ENCODE results near the gene PIK3CD.

The PIK3CD gene

DNA sequence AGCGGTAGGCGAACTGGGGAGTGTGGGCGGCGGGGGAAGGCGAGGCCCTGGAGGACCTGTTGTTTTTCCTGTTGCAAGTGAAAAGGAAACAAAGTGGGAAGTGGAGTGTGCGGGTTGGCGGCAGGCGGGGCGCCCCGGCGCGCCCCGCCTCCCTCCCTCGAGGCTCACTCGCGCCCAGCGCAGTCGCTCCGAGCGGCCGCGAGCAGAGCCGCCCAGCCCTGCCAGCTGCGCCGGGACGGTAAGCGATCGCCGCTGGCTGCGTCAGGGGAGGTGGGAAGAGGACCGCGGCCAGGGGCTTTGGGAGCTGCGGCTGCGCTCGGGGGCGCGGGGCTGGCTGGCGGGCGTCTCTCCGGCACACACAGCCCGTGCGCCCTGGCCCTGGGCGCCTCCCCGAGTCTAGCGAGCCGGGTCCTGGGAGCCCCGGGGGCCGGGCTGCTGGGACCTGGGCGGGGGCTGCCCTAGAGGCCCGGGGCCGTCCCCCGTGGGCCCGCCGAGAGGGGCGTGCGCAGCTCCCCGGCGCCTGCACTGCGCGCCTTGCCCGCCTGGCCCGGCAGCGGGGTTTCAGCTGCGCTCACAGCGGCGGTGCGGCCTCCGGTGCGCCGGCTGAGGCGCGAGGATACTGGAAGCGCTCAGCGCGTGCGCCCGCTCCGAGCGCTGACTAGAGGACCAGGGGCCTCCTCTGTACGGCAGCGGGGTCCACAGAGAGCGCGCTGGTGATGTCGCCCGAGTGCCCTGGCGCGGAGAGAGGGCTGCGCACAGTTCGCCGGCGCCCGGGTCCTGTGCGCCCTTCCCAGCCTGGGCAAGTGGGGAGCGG, at the start of gene PIK3CD:
TSS of gene PIK3CD (plus strand) at position 167 of the 814 bp plus-strand sequence. CDS start 58,725 bp downstream, outside the sequence.
- H3K4me3 ChIP-seq (ENCODE audit: low read depth, low read length) = peak within 1 kb of the TSS; percentile 48

DNA sequence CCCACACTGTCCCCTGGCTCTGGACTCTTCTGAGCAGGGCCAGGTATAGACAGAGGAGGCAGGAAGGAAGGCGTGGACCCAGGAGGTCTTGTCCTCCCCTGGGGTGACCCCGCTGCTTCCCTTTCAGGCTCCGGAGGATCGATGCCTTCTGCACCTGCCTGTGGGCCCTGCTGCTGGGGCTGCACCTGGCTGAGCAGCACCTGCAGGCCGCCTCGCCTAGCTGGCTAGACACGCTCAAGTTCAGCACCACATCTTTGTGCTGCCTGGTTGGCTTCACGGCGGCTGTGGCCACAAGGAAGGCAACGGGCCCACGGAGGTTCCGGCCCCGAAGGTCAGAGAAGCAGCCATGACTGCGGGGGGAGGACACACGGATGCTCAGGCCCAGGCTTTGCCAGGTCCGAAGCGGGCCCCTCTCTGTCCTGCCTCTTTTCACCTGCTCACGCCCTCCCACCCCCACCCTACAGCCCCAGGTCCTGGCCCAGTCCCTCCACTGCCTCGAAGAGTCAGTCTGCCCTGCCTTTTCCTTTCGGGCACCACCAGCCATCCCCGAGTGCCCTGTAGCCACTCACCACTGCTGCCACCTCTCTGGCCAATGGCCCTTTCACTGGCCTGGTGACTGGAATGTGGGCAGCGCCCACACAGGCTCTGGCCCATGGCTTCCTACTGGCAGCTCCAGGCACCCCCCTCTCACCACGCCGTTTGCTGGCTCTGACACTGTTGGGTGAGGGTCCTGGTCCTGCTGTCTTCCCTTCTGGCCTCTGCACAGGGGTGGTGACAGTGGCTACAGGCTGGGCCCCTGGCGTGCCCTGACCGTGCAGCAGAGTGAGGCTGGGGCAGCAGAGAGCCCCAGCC, 49.4 kb upstream of the PIK3CD start:
- H3K4me3 ChIP-seq (ENCODE audit: low read depth, low read length) = no peak overlapping the region

DNA sequence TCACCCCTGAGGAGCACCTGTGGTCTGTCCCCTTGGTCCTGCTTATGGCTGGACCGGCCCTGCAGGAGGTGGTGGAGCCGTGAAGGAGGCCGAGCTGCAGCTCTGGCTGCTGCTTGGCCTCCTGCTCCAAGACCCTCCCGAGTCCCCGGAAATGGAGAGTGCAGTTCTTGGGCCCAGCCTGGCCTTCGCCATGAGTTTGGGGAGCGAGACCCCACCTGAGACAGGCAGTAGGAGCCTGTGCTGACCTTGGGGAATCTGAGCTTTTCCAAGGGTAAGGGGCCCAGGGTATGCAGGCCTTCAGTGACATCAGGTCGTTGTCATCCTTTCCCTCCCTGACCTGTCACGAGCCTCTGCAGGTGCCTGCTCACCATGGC, 48.8 kb upstream of the PIK3CD start:
- H3K4me3 ChIP-seq (ENCODE audit: low read depth, low read length) = no peak overlapping the region

DNA sequence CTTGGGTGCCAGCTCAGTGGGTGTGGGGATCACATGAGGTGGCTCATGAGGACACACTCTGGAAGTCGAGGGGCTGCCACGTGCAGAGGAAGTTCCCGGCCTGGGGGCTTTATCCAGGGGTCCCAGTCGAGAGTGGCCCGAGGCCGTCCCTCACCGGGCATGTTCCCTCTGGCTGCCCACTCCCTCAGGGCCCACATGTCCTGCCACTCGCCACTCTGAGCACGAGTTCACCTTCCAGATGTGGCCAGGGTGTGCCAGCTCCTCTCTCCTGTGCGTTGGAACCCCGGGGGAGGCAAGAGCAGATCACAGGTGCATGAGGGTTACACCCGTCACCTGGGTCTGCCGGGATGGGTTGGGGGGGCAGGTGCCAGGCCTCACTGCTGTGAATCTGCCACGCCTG, 48.2 kb upstream of the PIK3CD start:
- no peak overlapping the region for H3K4me3 ChIP-seq (ENCODE audit: low read depth, low read length)

DNA sequence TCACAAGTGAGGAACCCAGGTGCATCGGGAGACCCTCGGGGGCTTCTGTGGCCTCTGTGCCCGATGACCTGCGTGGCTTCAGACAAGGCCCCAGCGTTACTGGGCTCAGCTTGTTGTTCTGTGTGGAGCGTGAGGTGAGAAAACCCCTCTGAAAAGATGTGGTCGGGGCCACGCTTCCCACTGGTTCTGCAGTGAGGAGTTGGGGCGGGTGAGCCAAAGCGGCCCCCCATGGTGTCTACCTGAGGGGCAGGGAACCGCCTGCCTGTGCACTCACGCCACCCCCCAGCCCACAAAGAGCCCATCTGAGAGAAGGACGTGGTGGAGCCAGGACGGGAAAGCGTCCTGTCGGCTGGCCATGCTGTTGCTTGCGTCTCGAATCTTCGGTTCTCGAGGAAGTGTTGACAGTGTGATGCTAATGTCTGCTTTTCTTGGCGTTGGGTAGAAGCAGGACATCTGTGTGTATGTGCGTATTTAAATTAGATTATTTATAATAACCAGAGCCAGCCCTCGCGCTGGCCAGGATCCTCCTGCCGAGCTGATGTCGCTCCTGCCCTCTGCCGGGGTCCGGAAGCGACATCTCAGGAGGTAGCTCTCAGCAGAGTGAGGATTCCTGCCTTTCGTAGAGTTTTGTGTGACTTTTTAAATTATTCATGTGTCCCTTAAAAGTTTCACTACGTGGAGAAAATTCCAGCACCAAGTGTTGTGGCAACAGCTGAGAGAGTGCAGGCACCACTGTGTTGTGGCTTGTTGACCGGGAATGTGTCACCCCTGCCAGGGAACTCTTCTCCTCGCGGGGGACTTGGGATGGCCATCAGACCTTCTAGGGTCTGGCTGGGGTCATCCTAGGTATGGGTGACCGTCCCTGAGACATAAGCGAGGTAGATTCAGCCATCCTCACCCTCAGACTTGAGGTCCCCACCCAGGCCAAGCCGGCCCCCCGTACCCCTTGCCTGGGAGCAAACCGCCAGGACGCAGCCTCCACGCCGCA, 47.5 kb upstream of the PIK3CD start:
- no peak overlapping the region for H3K4me3 ChIP-seq (ENCODE audit: low read depth, low read length)

DNA sequence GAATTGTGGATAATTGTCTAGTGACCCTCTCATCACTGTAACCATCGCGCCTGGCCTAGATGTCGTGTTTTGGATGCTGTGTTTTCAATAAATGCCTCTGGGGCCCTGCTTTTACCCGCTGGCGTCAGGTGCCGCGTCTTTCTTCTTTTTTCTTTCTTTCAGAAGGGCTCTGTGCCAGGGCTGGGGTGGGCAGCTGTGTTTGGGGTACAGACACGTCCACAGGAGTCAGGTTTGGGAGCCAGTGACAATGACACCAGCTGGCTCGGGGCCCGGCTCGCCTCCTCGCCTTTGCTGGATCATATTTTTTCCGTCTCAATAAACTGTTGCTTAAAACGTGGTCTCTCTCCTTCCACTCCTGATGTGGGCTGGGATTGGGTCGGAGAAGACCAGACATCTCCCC, 46.7 kb upstream of the PIK3CD start:
- H3K4me3 ChIP-seq (ENCODE audit: low read depth, low read length) = no peak overlapping the region

DNA sequence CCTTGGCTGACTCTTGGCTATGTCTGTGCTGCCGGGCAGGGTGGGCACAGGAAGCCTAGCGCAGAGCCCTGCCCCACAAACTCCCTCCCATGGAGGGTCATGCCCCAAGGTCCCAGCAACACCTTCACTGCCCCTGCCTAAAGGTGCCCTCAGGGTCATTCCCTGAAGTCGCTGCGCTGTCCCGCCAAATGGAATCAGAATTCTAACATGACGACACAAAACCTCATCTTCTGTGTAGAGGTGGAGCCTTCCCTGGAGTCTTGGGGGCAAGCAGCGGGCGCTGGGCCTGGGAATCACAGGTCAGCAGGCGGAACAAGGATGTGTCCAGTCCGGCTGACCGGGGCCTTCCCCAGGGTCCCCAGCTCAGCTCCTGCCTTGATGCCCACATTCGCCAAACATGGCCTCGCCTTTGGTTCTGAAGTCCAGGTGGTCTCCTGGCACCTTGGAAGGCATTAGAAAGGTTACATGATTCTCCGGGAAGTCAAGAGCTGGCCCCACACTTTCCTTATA, 45.5 kb upstream of the PIK3CD start:
- H3K4me3 ChIP-seq (ENCODE audit: low read depth, low read length) = no peak overlapping the region

DNA sequence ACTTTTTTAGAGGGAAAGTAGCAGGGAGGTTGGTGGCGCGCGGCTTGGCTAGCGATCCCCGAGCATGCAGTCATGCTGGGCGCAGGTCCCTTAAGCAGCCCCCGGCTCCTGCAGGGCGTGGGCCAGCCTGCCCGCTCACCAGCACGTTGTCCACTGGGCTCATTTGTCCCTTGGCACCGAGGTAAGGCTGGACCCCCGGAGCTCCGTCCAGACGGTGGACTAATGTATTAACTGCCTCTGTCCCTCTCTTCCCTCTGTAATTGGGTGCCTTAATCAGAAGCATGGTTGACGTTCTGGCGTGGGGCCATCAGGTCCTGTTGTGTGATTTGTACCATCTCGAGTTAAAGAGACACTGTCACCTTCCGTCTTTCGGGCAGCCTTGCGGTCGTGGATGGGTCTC, 45.1 kb upstream of the PIK3CD start:
- H3K4me3 ChIP-seq (ENCODE audit: low read depth, low read length) = no peak overlapping the region

DNA sequence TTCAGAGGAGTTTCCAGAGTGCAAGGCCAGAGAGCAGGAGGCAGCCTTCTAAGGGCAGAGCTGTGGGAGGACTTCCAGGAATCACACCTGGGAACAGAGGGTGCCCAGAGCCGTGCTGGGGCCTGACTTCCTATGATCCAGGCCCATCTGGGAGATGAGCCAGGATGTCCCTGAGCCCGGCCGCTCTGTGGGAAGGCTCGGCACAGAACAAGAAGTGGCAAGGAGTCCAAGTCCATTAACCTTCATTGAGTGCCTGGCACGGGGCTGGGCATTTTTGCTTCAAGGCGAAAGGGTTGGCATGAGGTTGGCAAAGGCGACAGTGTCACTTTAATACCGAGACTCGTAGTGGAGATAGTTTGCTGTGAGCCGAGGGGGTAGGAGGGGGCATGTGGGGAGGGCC, 44.6 kb upstream of the PIK3CD start:
- H3K4me3 ChIP-seq (ENCODE audit: low read depth, low read length) = no peak overlapping the region

DNA sequence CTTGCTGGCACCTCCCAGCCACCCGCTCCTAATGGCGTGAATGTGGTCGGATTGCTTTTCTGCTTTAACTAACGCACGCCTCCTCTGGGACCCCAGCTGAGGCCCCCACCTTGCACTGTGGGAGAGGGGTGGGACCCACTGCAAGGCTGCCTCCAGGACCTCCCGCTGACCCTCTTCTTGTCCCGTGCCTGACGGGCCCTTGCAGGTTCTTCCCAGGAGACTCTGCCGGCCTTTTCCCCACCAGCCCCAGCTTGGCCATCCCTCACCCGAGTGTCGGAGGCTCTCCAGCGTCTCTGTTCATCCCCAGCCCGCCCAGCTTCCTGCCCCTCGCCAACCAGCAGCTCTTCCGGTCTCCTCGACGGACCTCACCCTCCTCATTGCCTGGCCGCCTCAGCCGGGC, 44.2 kb upstream of the PIK3CD start:
- H3K4me3 ChIP-seq (ENCODE audit: low read depth, low read length) = no peak overlapping the region

DNA sequence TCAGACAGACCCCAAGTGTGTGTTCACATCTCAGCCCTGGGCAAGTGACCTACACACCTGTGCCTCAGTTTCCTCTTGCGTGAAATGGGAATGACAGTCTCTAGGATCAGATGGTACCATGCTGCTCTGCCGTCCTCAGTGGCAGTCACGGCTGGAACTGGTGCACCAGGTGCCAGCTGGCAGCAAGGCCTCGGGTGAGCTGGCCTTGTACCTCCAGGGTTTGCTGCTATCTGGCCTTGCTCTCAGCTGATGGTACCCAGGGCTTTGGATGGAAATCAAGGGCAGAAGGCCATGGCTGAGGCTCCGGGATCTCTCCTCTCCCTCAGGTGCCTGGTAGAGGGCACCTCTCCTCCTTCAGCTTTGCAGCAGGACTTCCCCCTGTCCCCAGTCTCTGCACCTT, 41.5 kb upstream of the PIK3CD start:
- H3K4me3 ChIP-seq (ENCODE audit: low read depth, low read length) = no peak overlapping the region

DNA sequence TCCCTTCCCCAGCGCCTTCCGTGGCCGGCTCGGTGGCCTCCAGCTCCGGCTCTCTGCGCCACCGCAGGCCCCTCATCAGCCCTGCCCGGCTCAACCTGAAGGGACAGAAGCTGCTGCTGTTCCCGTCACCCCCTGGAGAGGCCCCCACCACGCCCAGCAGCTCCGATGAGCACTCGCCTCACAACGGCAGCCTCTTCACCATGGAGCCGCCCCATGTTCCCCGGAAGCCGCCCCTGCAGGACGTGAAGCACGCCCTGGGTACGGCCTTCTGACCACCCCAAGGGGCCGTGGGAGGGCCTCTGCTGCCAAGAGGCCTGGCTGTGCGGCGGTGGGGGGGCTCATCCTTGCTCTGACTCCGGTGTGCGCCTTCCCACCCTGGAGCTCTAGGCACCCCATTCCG, 41.0 kb upstream of the PIK3CD start:
- H3K4me3 ChIP-seq (ENCODE audit: low read depth, low read length) = no peak overlapping the region

DNA sequence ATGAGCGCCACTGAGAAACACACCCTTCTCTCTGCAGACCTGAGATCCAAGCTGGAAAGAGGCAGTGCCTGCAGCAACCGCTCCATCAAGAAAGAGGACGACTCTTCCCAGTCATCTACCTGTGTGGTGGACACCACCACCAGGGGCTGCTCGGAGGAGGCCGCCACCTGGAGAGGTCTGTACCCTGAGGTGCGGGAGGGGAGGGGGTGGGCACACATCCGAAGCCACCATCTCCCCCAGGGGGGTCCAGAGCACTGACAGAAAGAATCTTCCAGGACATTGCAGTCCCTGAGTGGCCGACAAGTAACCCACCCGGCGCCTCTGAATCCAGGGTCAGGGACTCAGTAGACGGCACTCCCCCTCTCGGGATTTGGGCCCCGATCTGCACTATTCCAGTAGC, 39.8 kb upstream of the PIK3CD start:
- H3K4me3 ChIP-seq (ENCODE audit: low read depth, low read length) = no peak overlapping the region

DNA sequence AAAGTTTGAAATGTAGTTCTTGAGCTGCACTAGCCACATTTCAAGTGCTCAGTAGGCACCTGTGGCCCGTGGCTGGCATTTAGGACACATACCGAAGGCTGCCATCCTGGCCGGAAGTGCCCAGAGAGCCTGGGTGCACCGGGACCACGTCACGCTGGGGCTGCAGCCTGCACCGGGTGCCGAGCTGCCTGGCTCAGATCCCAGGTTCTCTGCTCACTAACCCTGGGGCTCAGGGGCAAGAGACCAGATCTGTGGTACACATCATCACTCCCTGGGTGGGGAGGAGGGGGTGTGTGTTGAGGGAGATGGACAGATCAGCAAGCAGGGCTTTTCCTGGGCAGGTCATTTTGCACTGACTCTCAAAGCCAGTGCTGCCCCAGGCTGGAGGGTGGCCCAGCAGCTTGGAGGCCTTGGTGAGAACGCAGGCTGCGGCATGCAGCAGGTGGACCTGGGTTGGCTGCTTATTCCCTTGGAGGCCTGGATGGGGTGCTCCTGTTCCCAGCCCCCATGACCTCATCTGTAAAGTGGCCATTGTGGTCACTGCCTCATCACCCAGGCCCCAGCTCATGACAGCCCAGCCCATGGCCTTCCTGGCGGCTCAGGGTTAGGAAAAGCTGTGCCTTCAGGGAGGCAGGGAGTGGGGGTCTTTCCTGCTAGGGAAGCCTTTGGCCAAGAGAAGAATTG, 39.2 kb upstream of the PIK3CD start:
- H3K4me3 ChIP-seq (ENCODE audit: low read depth, low read length) = no peak overlapping the region

DNA sequence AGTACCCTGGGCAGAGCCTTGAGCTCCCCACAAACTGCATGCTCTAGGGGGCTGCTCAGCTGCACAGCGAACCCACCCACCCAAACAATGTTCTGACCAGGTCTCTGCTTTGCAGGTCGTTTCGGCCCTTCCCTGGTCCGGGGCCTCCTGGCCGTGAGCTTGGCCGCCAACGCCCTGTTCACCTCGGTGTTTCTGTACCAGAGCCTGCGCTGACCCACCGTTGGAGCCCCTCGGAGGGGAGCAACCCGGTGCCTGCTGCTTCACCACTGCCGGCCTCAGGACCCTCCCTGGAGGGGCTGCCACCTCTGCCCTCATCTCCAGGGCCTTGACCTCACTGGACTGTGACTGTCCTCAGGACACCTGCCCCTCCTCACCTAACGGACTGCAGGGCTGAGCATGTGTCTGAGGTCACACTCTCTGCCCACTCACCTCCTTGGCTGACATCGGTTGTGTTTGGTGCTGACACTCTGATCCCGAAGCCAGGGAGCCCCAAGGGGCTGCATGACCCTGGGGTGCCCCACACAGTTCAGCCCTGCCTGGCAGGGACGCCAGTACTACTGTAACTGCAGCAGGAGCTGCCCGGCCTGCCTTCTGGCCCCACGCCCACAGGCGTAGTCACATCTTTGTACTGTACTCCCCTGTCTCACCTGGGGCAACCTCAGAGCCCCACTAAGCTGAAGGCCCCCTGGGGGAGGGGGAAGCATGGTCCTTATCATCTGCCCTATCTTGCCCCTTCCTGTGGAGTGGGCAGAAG, 38.5 kb upstream of the PIK3CD start:
- no peak overlapping the region for H3K4me3 ChIP-seq (ENCODE audit: low read depth, low read length)

DNA sequence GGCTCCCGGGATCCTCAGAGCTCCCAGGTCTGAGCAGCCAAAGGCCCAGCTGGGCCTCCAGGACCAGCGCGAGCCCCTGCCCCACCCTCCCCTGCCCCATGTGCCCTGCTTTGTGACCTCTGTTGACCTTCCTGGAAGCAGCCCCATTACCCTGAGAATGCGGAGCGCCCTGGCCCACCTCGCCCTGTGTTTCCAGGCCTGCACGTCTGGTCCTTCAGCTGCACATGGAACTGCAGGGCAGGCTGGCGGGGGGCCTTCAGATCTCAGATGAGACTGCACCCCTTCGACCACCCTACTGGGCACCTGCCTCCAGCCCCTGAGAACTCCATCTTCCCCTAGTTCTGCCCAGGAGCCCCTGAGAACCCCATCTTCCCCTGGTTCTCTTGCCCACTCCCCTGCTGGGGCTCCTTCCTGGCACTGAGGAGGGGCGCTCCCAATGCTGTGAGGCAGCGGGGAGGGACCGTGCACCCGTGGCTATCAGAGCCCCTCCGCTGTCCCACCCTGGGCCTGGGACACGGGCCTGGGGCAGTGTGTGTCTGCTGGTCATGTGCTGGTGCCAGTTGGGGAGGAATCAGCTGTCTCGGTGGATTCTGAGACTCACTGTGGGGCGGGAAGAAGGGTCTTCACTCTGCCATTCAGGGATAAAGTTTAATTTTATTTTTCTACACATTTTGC, 37.8 kb upstream of the PIK3CD start:
- H3K4me3 ChIP-seq (ENCODE audit: low read depth, low read length) = no peak overlapping the region

DNA sequence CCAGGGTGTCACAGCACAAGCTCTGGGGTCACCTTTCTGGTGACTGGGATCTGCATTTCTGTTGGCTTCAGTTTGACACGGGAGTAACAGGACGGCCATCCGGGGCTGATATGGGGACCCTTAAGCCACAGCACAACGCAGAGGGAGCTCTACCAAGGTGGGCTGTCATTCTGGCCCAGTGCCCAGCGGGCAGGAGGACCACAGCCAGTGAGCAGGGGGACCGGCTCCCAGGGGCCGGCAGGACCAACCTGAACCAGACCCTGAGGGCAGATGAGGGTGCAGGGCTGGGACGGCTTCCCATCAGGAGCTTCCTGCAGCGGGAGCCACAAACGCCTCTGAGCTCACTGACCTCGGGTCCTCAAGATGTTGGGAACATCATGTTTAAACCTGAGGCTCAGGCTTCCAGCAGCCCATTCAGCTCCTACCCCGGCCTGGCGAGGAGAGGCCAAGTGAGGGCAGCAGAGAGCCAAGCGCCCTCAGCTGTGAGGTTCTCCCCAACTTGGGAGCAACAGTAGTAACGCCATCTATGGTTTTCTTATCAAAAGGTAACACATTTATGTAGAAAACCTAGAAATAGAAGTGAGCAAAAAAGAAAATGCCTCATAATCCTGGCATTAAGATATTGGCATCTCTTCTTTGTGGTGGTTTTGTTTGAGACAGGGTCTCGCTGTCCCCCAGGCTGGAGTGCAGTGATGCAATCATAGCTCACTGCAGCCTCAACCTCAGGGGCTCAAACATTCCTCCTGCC, 36.0 kb upstream of the PIK3CD start:
- H3K4me3 ChIP-seq (ENCODE audit: low read depth, low read length) = no peak overlapping the region
